ENCODE measurements around the gene BRWD1. TPM values are rescaled to one million over a fixed set of nuclear protein-coding genes. Genes with fewer than 3 reads are reported as not detected.

The BRWD1 gene
- total and polyA plus RNA-seq, 2 of the 13 experiments (the other 11 are each of a cell fraction or from before 2014, with no cell fraction given): 13.9 to 28.0 TPM

DNA sequence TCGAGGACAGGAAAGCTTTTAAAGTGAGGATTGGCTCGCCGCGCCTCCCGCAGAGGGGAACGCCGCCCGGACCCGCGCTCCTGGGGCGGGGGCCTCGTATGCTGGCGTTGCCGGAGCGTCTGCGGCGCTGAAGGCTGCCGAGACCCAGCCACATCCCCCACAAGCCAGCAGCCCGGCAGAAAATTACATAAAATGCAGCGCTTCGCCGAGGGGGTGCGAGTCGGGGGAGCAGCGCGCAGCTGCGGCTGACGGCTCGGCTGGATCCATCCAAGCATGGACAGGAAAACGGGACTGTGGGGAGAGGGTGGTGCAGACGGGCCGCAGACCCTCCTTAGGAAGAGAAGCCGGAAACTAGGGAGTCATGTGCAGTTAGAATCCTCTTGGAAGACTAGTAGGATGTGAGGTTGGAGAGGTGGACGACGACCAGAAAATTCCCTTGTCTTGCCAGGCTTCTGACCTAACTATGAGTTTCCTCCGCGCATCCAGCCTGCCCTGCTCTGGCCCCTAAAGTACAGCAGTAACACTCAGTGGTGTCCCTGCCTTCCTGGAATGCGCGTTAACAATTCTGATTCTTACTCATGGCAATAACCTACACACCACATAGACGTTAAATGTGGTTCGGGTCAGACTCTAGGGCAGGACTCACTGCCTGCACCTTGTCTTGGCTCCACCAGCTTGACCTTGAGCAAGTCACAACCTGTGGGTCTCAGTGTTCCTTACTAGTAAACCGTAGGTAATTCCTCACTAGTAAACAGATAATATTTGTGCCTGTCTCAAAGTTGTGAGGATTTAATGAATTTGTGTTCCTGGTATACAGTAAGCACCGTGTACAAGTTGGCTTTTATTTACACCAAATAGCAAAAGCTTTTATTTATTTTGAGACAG lies 953 bp upstream of the BRWD1 start (continued):
- TF ChIP-seq TRIM24 (CRISPR knock-in tag; IDR thresholded peaks at IDR 0.05) (no peak), ZNF441 (CRISPR knock-in tag; IDR thresholded peaks at IDR 0.05; ENCODE audit: borderline replicate concordance) (no peak), GTF2F1 (IDR thresholded peaks at IDR 0.05; ENCODE audit: low read length) (no peak), RXRA (CRISPR knock-in tag; IDR thresholded peaks at IDR 0.05) (no peak), IKZF4 (CRISPR knock-in tag; IDR thresholded peaks at IDR 0.05; ENCODE audit: borderline replicate concordance, low read depth, not compliant biosample characterization) (no peak), ZNF180 (CRISPR knock-in tag; IDR thresholded peaks at IDR 0.05; ENCODE audit: borderline replicate concordance, low read depth) (no peak), THAP11 (CRISPR knock-in tag; IDR thresholded peaks at IDR 0.05) (no peak), KDM2A (CRISPR knock-in tag; IDR thresholded peaks at IDR 0.05; ENCODE audit: borderline replicate concordance, low read depth) (no peak), NCOA1 (CRISPR knock-in tag; IDR thresholded peaks at IDR 0.05) (0 out of 2 replicates have a peak, but pooled peaks have one; percentile 20), SAP130 (CRISPR knock-in tag; IDR thresholded peaks at IDR 0.05; ENCODE audit: low read depth) (no peak; the same call in 1 of the 2 replicates), SOX5 (CRISPR knock-in tag; IDR thresholded peaks at IDR 0.05; ENCODE audit: borderline replicate concordance) (no peak), YY1 (IDR thresholded peaks at IDR 0.05; ENCODE audit: insufficient read depth, insufficient replicate concordance, low read depth, low read length) (no peak), PAWR (CRISPR knock-in tag; IDR thresholded peaks at IDR 0.05; ENCODE audit: borderline replicate concordance) (no peak), GLI4 (CRISPR knock-in tag; IDR thresholded peaks at IDR 0.05; ENCODE audit: borderline replicate concordance) (no peak), ZNF343 (CRISPR knock-in tag; IDR thresholded peaks at IDR 0.05) (no peak), HDAC6 (IDR thresholded peaks at IDR 0.05; ENCODE audit: low read depth, low read length) (no peak), HMG20B (CRISPR knock-in tag; conservative IDR thresholded peaks at IDR 0.05) (no peak), DMAP1 (CRISPR knock-in tag; IDR thresholded peaks at IDR 0.05) (0 out of 2 replicates have a peak, but pooled peaks have one; percentile 17), NRL (CRISPR knock-in tag; IDR thresholded peaks at IDR 0.05; ENCODE audit: borderline replicate concordance) (no peak)
- TF ChIP-seq, protein P1, sequence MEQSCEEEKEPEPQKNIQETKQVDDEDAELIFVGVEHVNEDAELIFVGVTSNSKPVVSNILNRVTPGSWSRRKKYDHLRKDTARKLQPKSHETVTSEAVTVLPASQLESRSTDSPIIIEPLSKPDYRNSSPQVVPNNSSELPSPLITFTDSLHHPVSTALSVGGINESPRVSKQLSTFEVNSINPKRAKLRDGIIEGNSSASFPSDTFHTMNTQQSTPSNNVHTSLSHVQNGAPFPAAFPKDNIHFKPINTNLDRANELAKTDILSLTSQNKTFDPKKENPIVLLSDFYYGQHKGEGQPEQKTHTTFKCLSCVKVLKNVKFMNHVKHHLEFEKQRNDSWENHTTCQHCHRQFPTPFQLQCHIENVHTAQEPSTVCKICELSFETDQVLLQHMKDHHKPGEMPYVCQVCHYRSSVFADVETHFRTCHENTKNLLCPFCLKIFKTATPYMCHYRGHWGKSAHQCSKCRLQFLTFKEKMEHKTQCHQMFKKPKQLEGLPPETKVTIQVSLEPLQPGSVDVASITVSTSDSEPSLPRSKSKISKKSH (CRISPR knock-in tag; IDR thresholded peaks at IDR 0.05; ENCODE audit: borderline replicate concordance): no peak; the same call in 1 of the 2 replicates
- TF ChIP-seq, protein P2, sequence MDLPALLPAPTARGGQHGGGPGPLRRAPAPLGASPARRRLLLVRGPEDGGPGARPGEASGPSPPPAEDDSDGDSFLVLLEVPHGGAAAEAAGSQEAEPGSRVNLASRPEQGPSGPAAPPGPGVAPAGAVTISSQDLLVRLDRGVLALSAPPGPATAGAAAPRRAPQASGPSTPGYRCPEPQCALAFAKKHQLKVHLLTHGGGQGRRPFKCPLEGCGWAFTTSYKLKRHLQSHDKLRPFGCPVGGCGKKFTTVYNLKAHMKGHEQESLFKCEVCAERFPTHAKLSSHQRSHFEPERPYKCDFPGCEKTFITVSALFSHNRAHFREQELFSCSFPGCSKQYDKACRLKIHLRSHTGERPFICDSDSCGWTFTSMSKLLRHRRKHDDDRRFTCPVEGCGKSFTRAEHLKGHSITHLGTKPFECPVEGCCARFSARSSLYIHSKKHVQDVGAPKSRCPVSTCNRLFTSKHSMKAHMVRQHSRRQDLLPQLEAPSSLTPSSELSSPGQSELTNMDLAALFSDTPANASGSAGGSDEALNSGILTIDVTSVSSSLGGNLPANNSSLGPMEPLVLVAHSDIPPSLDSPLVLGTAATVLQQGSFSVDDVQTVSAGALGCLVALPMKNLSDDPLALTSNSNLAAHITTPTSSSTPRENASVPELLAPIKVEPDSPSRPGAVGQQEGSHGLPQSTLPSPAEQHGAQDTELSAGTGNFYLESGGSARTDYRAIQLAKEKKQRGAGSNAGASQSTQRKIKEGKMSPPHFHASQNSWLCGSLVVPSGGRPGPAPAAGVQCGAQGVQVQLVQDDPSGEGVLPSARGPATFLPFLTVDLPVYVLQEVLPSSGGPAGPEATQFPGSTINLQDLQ (CRISPR knock-in tag; IDR thresholded peaks at IDR 0.05): no peak
- TF ChIP-seq, protein P3, sequence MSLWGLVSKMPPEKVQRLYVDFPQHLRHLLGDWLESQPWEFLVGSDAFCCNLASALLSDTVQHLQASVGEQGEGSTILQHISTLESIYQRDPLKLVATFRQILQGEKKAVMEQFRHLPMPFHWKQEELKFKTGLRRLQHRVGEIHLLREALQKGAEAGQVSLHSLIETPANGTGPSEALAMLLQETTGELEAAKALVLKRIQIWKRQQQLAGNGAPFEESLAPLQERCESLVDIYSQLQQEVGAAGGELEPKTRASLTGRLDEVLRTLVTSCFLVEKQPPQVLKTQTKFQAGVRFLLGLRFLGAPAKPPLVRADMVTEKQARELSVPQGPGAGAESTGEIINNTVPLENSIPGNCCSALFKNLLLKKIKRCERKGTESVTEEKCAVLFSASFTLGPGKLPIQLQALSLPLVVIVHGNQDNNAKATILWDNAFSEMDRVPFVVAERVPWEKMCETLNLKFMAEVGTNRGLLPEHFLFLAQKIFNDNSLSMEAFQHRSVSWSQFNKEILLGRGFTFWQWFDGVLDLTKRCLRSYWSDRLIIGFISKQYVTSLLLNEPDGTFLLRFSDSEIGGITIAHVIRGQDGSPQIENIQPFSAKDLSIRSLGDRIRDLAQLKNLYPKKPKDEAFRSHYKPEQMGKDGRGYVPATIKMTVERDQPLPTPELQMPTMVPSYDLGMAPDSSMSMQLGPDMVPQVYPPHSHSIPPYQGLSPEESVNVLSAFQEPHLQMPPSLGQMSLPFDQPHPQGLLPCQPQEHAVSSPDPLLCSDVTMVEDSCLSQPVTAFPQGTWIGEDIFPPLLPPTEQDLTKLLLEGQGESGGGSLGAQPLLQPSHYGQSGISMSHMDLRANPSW (CRISPR knock-in tag; IDR thresholded peaks at IDR 0.05; ENCODE audit: borderline replicate concordance): no peak
